HG03064 (cell line): ENCODE data around the gene HOXB3.
A peak's percentile ranks its signal among the peaks of the same experiment; 100 is the strongest.
"Not testable (repeated sequence)": the region's sequence is repeated elsewhere in the genome, so short reads cannot be mapped to it uniquely, and the experiment has no call there.

ENCODE experiments used
- ATAC-seq: cut with Tn5 transposase; IDR thresholded peaks from one replicate; pipeline ENCODE4 v1.9.1; 2021; ENCODE audit warnings: low read depth; ENCODE audit not compliant: unreplicated experiment

The HOXB3 gene

GRCh38 chr17:48510761-48511604 is 79.1 kb downstream of the HOXB3 start:
- no peak for ATAC-seq

DNA sequence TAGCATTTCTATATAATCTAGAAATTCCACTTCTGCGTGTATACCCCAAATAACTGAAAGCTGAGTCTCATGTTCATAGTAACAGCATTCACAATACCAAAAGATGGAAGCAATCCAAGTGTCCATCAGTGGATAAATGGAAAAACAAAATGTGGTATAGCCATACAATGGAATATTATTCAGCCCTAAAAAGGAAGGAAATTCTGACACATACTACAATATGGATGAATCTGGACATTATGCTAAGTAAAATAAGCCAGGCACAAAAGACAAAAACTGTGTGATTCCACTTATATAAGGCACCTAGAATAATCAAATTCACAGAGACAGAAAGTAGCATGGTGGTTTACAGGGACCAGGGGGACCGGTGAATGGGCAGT is 79.7 kb downstream of the HOXB3 start:
- no peak for ATAC-seq

GRCh38 chr17:48509708-48510107 is 80.3 kb downstream of the HOXB3 start:
- ATAC-seq: not testable (repeated sequence)

GRCh38 chr17:48506246-48506645 is 83.8 kb downstream of the HOXB3 start:
- ATAC-seq: no peak

GRCh38 chr17:48505788-48506187 is 84.3 kb downstream of the HOXB3 start:
- peak; percentile 70 for ATAC-seq

GRCh38 chr17:48504953-48505352 is 85.1 kb downstream of the HOXB3 start:
- ATAC-seq: no peak

DNA sequence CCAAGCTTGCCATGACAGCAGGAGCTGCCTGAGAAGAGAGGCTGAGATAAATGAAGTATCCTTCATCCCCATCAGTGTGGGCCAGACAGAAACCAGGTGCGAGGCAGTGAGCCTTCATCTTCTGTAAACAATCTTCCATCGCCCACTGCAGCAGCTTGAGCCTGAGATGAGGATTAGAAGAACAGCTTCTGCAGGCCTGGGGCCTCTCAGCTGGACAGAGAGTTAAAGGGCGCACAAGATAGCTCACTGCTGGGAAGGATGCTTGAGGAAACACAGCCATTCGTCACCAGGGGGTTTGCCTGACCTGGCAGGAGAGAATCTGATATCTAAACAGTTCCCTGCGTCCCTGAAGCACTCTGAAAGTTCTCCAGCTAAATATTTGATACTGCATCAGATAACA is 86.3 kb downstream of the HOXB3 start:
- ATAC-seq: no peak

- no peak for ATAC-seq
These were observed 87.1 kb downstream of the HOXB3 start for GRCh38 chr17:48502901-48503300.

DNA sequence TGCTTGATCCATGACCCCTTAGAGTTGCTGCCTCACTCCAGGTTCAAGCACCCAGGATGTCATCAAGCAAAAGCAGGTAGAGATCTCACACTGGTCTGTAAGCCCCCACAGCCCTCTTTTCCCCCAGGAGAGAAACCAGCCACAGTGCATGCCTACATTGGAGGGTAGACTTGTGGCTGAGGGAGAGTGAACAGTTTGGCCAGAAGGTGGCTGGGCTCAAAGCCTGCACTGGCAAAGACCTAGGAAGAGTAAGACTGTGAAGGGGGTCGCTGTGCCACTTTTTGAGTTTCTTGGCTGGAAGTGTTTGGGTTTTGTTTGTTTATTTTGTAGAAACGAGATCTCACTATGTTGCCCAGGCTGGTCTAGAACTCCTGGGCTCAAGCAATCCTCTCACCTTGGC is 87.7 kb downstream of the HOXB3 start:
- ATAC-seq: no peak

- no peak for ATAC-seq
These were observed 89.3 kb downstream of the HOXB3 start for GRCh38 chr17:48500435-48501426.

DNA sequence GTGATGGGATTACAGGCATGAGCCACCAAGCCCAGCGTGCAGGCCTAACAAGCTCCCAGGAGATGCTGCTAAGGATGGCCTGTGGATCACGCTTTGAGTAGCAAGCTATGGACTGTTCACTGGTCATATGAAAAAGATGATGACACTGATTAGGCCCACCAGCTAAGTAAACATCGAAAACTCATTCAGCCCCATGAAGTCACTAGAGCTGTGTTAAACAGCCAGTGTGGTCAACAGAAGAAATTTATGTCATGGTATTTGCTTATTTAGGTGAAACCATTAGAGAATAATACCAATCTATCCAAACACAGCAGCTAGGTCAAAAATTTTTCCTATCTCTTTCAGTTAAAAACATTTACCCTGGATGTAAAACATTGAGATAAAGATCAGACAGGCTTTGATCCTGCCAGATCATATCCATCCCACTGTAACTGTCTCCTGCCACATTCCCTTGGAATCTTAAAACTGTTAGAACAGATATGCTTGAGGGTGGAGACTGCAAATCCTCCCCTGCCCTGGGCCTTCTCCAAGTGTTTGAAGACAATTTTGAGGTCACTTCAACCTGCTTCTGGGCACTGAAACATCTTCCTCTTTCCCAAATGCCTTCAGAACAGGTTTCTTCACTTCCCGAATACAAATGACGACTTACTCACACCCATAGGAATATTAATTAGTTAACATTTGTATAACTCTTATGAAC is 90.2 kb downstream of the HOXB3 start:
- no peak for ATAC-seq

- no peak for ATAC-seq
These were observed 90.8 kb downstream of the HOXB3 start for GRCh38 chr17:48499248-48499647.
